ENCODE results near the gene NSD1. TPM values are rescaled to one million over a fixed set of nuclear protein-coding genes. Genes with fewer than 3 reads are reported as not detected.

NSD1 gene
- total and polyA plus RNA-seq, 2 of the 8 experiments (the other 6 are each of a cell fraction or from before 2014, with no cell fraction given) = 22.8 to 168 TPM

- TF ChIP-seq TAF7 (optimal IDR thresholded peaks at IDR 0.05; ENCODE audit: borderline replicate concordance, low read depth, low read length) = no peak
- no peak for TF ChIP-seq MAX (IDR thresholded peaks at IDR 0.05)
- no peak for TF ChIP-seq POLR2A (IDR thresholded peaks at IDR 0.05; ENCODE audit: control extremely low read depth in 1 of 2, low read depth in 2 of 2, low read length in 2 of 2)
- TF ChIP-seq CHD1 (IDR thresholded peaks at IDR 0.05; ENCODE audit: low read depth, low read length) = no peak
These were observed 108.7 kb downstream of the NSD1 start (continued) for GRCh38 chr5:177242304-177242703.
